ENCODE data around the gene SPSB1.

SPSB1 gene

DNA sequence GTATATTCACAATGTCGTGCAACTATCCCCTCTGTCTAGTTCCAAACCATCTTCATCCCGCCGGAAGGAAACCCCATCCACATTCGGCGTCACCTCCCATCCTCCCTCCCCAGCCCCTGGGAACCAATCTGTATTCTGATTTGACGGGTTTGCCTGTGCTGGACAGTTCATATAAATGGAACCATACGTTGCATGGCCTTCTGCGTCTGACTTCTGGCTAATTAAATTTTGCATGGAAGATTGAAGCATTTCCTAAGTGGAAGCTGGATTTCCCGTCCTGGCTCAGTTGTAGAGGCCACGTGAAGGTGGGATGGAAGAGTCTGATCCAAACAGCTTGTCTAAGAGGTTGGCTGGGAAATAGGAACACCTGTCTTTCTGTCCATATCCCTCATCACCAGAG lies 14.6 kb downstream of the SPSB1 start:
- no peaks in the 10 kb centered on the region for H3K4me1 Mint-ChIP-seq
- H3K4me3 Mint-ChIP-seq = no peak overlapping the region
- CTCF ChIA-PET = interaction anchor here (0.8 to 1.0 kb wide), 2 partner anchors 40 to 184 kb away, joined by 3 read pairs; no protein-coding TSS in a partner anchor
- H3K27me3 Mint-ChIP-seq = no peaks in the 10 kb centered on the region
- H3K27ac Mint-ChIP-seq = no peak overlapping the region
- no peak for DNase-seq
- H3K36me3 Mint-ChIP-seq = no peaks in the 10 kb centered on the region
- no peaks in the 10 kb centered on the region for H3K9me3 Mint-ChIP-seq

- H3K9me3 Mint-ChIP-seq = no peaks in the 10 kb centered on the region
- H3K27me3 Mint-ChIP-seq = no peaks in the 10 kb centered on the region
- no peak overlapping the region for H3K27ac Mint-ChIP-seq
- no peaks in the 10 kb centered on the region for H3K36me3 Mint-ChIP-seq
- no peaks in the 10 kb centered on the region for H3K4me1 Mint-ChIP-seq
- H3K4me3 Mint-ChIP-seq = no peak overlapping the region
- CTCF ChIA-PET = interaction anchor here (0.6 to 1.6 kb wide), 3 partner anchors 144 to 183 kb away, joined by 3 to 4 read pairs (median 3); no protein-coding TSS in a partner anchor
- no peak for DNase-seq
Observed at GRCh38 chr1:9308236-9308785, 15.6 kb downstream of the SPSB1 start.

DNA sequence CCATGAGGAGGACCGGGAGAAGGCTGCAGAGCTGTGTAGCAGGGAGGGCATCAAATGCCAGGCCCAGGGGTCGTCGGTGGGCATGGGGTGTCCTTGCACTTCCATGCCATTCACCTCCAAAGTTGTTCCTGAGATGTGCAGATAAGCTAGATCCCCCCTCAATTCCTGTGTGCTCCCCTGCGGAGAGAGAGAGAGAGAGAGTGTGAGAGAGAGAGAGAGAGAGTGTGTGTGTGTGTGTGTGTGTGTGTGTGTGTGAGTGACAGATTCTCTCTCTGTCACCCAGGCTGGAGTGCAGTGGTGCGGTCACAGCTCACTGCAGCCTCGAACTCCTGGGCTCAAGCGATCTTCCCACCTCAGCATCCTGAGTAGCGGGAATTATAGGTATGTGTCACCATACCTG lies 16.4 kb downstream of the SPSB1 start:
- Mint-ChIP-seq H3K36me3 (no peaks in the 10 kb centered on the region), H3K27me3 (peaks cover 3% of the 10 kb centered on the region), H3K27ac (no peak overlapping the region), H3K4me3 (no peak overlapping the region), H3K9me3 (no peaks in the 10 kb centered on the region), H3K4me1 (no peaks in the 10 kb centered on the region)
- CTCF ChIA-PET = interaction anchor here (1.4 to 1.6 kb wide), 2 partner anchors 14 to 146 kb away, joined by 4 to 5 read pairs; no protein-coding TSS in a partner anchor
- DNase-seq = no peak

GRCh38 chr1:9309991-9310390 lies 17.3 kb downstream of the SPSB1 start:
- H3K36me3 Mint-ChIP-seq = no peaks in the 10 kb centered on the region
- H3K4me3 Mint-ChIP-seq = no peak overlapping the region
- no peak overlapping the region for H3K27ac Mint-ChIP-seq
- CTCF ChIA-PET = interaction anchor here (1.2 to 1.4 kb wide), 2 partner anchors 10 to 15 kb away, joined by 4 to 5 read pairs; no protein-coding TSS in a partner anchor
- H3K27me3 Mint-ChIP-seq = peaks cover 3% of the 10 kb centered on the region
- no peaks in the 10 kb centered on the region for H3K9me3 Mint-ChIP-seq
- peaks cover 9% of the 10 kb centered on the region for H3K4me1 Mint-ChIP-seq
- no peak for DNase-seq

DNA sequence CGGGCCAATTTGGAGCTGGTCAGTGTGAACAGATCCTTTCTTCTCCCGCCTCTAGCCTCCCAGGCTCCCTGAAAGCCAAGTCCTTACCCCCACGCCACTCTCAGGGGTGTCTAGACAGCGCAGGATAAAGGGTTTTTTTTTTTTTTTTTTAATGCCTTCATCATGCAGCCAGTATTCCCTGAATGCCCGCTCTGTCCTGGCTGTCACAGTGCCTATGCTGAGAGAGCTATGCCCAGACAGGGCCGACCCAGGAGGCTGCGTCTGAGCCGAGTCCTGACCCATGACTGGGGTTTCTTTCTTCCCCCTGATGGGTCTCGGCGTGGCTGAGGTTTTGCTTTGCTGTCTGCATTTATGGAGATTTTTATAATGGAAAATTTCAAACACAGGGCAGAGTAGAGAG lies 18.3 kb downstream of the SPSB1 start:
- peaks cover 19% of the 10 kb centered on the region for H3K4me1 Mint-ChIP-seq
- no peak overlapping the region for H3K27ac Mint-ChIP-seq
- H3K36me3 Mint-ChIP-seq = no peaks in the 10 kb centered on the region
- H3K4me3 Mint-ChIP-seq = no peak overlapping the region
- DNase-seq = no peak
- CTCF ChIA-PET = no interaction called here
- peaks cover 3% of the 10 kb centered on the region for H3K27me3 Mint-ChIP-seq
- H3K9me3 Mint-ChIP-seq = no peaks in the 10 kb centered on the region

DNA sequence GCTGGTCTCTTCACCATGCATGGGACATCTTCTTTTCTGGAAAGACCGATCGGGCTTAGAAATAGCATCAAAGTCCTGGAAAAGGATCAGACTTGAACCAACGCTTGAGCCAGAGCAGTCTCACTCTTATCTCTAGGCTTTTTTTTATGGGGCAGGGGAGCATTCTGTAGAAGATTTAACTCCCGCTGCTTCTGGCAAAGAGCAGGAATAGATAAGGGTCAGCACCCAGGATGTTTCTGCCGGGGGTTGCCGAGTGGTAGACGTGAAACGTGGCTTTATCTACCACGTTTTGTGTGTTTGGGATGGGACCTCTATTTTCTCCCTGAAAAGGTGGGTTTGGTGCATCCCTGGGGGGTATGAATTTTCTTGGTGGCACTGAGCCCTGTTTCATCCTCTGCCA lies 18.8 kb downstream of the SPSB1 start:
- H3K4me1 Mint-ChIP-seq = peaks cover 23% of the 10 kb centered on the region
- CTCF ChIA-PET = no interaction called here
- H3K4me3 Mint-ChIP-seq = no peak overlapping the region
- no peak overlapping the region for H3K27ac Mint-ChIP-seq
- no peak for DNase-seq
- H3K9me3 Mint-ChIP-seq = no peaks in the 10 kb centered on the region
- no peaks in the 10 kb centered on the region for H3K36me3 Mint-ChIP-seq
- H3K27me3 Mint-ChIP-seq = peaks cover 3% of the 10 kb centered on the region

GRCh38 chr1:9312168-9312720 lies 19.6 kb downstream of the SPSB1 start:
- no peak overlapping the region for H3K27ac Mint-ChIP-seq
- H3K9me3 Mint-ChIP-seq = no peaks in the 10 kb centered on the region
- no peak overlapping the region for H3K4me3 Mint-ChIP-seq
- no peak for DNase-seq
- peaks cover 3% of the 10 kb centered on the region for H3K27me3 Mint-ChIP-seq
- CTCF ChIA-PET = no interaction called here
- H3K4me1 Mint-ChIP-seq = peaks cover 28% of the 10 kb centered on the region
- no peaks in the 10 kb centered on the region for H3K36me3 Mint-ChIP-seq

DNA sequence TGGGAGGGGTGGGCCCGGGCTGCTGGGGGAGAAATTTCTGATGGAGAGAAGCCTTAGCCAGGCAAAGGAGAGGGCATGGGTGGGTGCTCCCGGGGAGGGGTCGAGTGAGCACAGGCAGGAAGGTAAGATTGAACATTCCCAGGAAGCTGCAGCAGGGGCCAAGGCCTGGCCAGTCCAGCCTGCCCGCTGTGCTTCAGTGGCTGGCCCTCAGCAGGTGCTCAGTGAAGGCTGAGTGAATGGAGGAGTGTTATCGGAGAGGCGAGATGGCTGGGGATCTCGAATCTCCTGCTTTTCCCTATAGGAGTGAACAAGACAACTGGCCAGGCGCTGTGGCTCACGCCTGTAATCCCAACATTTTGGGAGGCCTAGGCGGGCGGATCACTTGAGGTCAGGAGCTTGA lies 20.9 kb downstream of the SPSB1 start:
- no peaks in the 10 kb centered on the region for H3K36me3 Mint-ChIP-seq
- no peak overlapping the region for H3K27ac Mint-ChIP-seq
- H3K27me3 Mint-ChIP-seq = peaks cover 3% of the 10 kb centered on the region
- no peak for DNase-seq
- H3K4me3 Mint-ChIP-seq = no peak overlapping the region
- H3K9me3 Mint-ChIP-seq = no peaks in the 10 kb centered on the region
- CTCF ChIA-PET = no interaction called here
- peaks cover 40% of the 10 kb centered on the region for H3K4me1 Mint-ChIP-seq

GRCh38 chr1:9314111-9314510 lies 21.4 kb downstream of the SPSB1 start:
- Mint-ChIP-seq H3K4me1 (peaks cover 40% of the 10 kb centered on the region), H3K27ac (no peak overlapping the region)

GRCh38 chr1:9314711-9315379 lies 22.2 kb downstream of the SPSB1 start:
- peaks cover 40% of the 10 kb centered on the region for H3K4me1 Mint-ChIP-seq
- DNase-seq = no peak
- no peaks in the 10 kb centered on the region for H3K36me3 Mint-ChIP-seq
- no peaks in the 10 kb centered on the region for H3K9me3 Mint-ChIP-seq
- peaks cover 3% of the 10 kb centered on the region for H3K27me3 Mint-ChIP-seq
- CTCF ChIA-PET = no interaction called here
- H3K4me3 Mint-ChIP-seq = no peak overlapping the region
- peak overlapping the region; percentile 74 for H3K27ac Mint-ChIP-seq

More at GRCh38 chr1:9314111-9314510, 21.4 kb downstream of the SPSB1 start:
- Mint-ChIP-seq H3K4me3 (no peak overlapping the region), H3K27me3 (peaks cover 3% of the 10 kb centered on the region), H3K36me3 (no peaks in the 10 kb centered on the region), H3K9me3 (no peaks in the 10 kb centered on the region)
- DNase-seq = no peak
- CTCF ChIA-PET = no interaction called here

DNA sequence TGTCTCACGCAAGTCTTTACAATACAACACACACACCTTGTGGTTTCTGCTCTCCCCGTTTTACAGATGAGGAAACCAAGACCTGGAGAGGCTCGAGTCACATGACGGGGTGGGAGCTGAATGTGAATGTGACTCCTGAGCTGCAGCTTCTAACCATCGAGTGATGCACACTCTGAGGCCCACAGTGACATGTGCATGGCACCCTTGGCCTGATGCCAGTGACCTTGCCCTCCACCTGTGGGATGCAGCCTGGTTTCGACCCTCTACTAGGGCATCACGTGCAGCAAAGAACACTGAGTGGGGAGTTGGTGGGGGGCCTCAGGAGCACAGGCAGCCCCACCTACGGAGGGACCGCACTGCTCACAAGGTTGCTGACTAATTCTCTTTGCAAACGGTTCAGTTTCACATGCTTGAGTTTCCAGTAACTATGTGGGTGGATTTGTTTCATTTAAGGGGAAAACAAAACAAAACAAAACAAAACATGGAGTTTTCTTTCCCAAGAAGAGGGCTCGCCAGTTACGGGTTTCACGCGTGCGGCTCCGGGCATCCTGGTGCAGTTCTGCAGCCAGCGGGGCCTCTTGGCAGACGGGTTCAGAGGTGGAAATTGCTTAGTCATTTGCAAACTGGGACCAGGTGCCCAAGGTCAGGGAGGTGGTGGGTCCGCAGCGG lies 22.9 kb downstream of the SPSB1 start:
- H3K4me1 Mint-ChIP-seq = peaks cover 40% of the 10 kb centered on the region
- peak overlapping the region; percentile 74 for H3K27ac Mint-ChIP-seq

GRCh38 chr1:9316080-9316444 lies 23.4 kb downstream of the SPSB1 start:
- no peaks in the 10 kb centered on the region for H3K36me3 Mint-ChIP-seq
- H3K9me3 Mint-ChIP-seq = no peaks in the 10 kb centered on the region
- peaks cover 40% of the 10 kb centered on the region for H3K4me1 Mint-ChIP-seq
- H3K27ac Mint-ChIP-seq = no peak overlapping the region
- CTCF ChIA-PET = interaction anchor here (1.0 kb wide), 1 partner anchor 140 kb away, joined by 3 read pairs; no protein-coding TSS in a partner anchor
- peaks cover 3% of the 10 kb centered on the region for H3K27me3 Mint-ChIP-seq
- no peak for DNase-seq
- no peak overlapping the region for H3K4me3 Mint-ChIP-seq

More for the DNA sequence above, 22.9 kb downstream of the SPSB1 start:
- Mint-ChIP-seq H3K4me3 (no peak overlapping the region), H3K36me3 (no peaks in the 10 kb centered on the region), H3K27me3 (peaks cover 3% of the 10 kb centered on the region), H3K9me3 (no peaks in the 10 kb centered on the region)
- CTCF ChIA-PET = no interaction called here
- DNase-seq = peak; percentile 48

GRCh38 chr1:9316512-9316911 lies 23.8 kb downstream of the SPSB1 start:
- H3K4me3 Mint-ChIP-seq = no peak overlapping the region
- peaks cover 3% of the 10 kb centered on the region for H3K27me3 Mint-ChIP-seq
- peaks cover 40% of the 10 kb centered on the region for H3K4me1 Mint-ChIP-seq
- H3K27ac Mint-ChIP-seq = no peak overlapping the region
- CTCF ChIA-PET = interaction anchor here (1.0 kb wide), 1 partner anchor 139 kb away, joined by 3 read pairs; no protein-coding TSS in a partner anchor
- H3K36me3 Mint-ChIP-seq = no peaks in the 10 kb centered on the region
- no peak for DNase-seq
- no peaks in the 10 kb centered on the region for H3K9me3 Mint-ChIP-seq

GRCh38 chr1:9317072-9317471 lies 24.4 kb downstream of the SPSB1 start:
- H3K4me1 Mint-ChIP-seq = peaks cover 40% of the 10 kb centered on the region
- no peak overlapping the region for H3K4me3 Mint-ChIP-seq
- CTCF ChIA-PET = interaction anchor here (1.0 kb wide), 1 partner anchor 139 kb away, joined by 3 read pairs; no protein-coding TSS in a partner anchor
- no peak overlapping the region for H3K27ac Mint-ChIP-seq
- DNase-seq = no peak
- H3K36me3 Mint-ChIP-seq = no peaks in the 10 kb centered on the region
- H3K9me3 Mint-ChIP-seq = no peaks in the 10 kb centered on the region
- H3K27me3 Mint-ChIP-seq = peaks cover 3% of the 10 kb centered on the region

All from activated naive CD4-positive, alpha-beta T cell treated with anti-CD3 and anti-CD28 coated beads, Interleukin-2, amount 10 ng/mL, durations not matched to agents 7 days and 5 days (primary cell).